Loucy (cell line): ENCODE measurements around the gene MINDY4.

Source experiments
- H2AFZ ChIP-seq: fragments of 200-600 bp; sonication (generic); 2 replicates; pipeline ENCODE4 v1.6.0; 2016; ENCODE audit warnings: antibody characterized with exemption, mild to moderate bottlenecking, low read length, moderate library complexity
- H3F3A ChIP-seq: fragments of 200-600 bp; 2 replicates; pipeline ENCODE4 v1.6.0; 2016; ENCODE audit warnings: antibody characterized with exemption, low read depth, mild to moderate bottlenecking
- H3K27me3 ChIP-seq: fragments of 200-600 bp; sonication (generic); 2 replicates; pipeline ENCODE4 v1.6.1; 2014; ENCODE audit warnings: low read length, mild to moderate bottlenecking; ENCODE audit not compliant: insufficient read depth, poor library complexity, severe bottlenecking
- H3K36me3 ChIP-seq: fragments of 200-600 bp; sonication (generic); 2 replicates; pipeline ENCODE4 v1.6.1; 2016; ENCODE audit warnings: low read length; ENCODE audit not compliant: insufficient read depth
- H3K4me1 ChIP-seq: fragments of 200-600 bp; sonication (generic); 2 replicates; pipeline ENCODE4 v1.5.1; 2014; ENCODE audit warnings: low read length, mild to moderate bottlenecking; ENCODE audit not compliant: insufficient read depth, poor library complexity, severe bottlenecking
- H3K4me2 ChIP-seq: fragments of 200-600 bp; sonication (generic); 2 replicates; pipeline ENCODE4 v1.6.0; 2014; ENCODE audit warnings: antibody characterized with exemption, low read length, low read depth, mild to moderate bottlenecking; ENCODE audit not compliant: poor library complexity, severe bottlenecking
- H3K4me3 ChIP-seq: fragments of 200-600 bp; sonication (generic); 2 replicates; pipeline ENCODE4 v1.5.1; 2014; ENCODE audit warnings: low read length, mild to moderate bottlenecking, mixed read lengths; ENCODE audit not compliant: poor library complexity, severe bottlenecking
- H3K79me2 ChIP-seq: fragments of 200-600 bp; sonication (generic); 2 replicates; pipeline ENCODE4 v1.6.1; 2014; ENCODE audit warnings: low read length; ENCODE audit not compliant: insufficient read depth
- H3K9ac ChIP-seq: fragments of 200-600 bp; sonication (generic); 2 replicates; pipeline ENCODE4 v1.6.0; 2014; ENCODE audit warnings: mild to moderate bottlenecking, low read depth, low read length, moderate library complexity; ENCODE audit not compliant: poor library complexity, severe bottlenecking
- H3K9me2 ChIP-seq: fragments of 200-600 bp; sonication (generic); replicated peaks from 2 replicates; pipeline ENCODE4 v1.6.1; 2016; ENCODE audit warnings: low read depth, low read length, mixed read lengths
- H3K9me3 ChIP-seq: fragments of 200-600 bp; sonication (generic); 2 replicates; pipeline ENCODE4 v1.6.1; 2014; ENCODE audit warnings: mild to moderate bottlenecking, antibody characterized with exemption, low read length, low read depth; ENCODE audit not compliant: insufficient read depth
- H4K20me1 ChIP-seq: fragments of 200-600 bp; sonication (generic); 2 replicates; pipeline ENCODE4 v1.6.0; 2014; ENCODE audit warnings: antibody characterized with exemption, low read length, mild to moderate bottlenecking; ENCODE audit not compliant: insufficient read depth, poor library complexity, severe bottlenecking
- EZH2phosphoT487 ChIP-seq: fragments of 200-600 bp; IDR thresholded peaks from 2 replicates; pipeline ENCODE4 v1.6.1; 2018; ENCODE audit warnings: antibody characterized with exemption, mild to moderate bottlenecking, moderate library complexity, borderline replicate concordance
- TF ChIP-seq, protein P1 (sequence below): fragments of 200-600 bp; sonication (generic); conservative IDR thresholded peaks from 2 replicates; pipeline ENCODE4 v1.5.1; 2014; ENCODE audit warnings: mild to moderate bottlenecking, antibody characterized with exemption, low read length

MINDY4 gene

DNA sequence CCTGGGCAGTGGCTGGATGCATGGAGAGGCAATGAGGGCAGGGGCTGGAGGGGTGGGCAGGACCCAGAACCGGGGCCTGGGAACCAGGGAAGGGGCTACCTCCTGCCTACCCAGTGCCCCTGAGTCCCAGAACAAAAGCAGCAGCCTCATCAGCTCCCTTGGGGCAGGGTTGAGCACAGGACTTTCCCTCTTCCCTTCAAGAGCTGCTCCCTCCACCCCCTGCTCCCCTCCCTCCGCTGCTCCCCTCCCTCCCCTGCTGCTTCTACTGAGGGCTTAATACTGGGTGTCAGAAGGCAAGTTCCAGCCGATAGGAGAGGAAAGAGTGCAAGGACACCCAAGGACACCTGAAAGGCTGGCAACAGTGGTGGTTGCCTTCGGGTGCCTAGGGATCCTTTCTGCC lies 47.4 kb upstream of the MINDY4 start:
- Histone ChIP-seq H4K20me1 (no peaks in the 10 kb centered on the region), H3K36me3 (no peaks in the 10 kb centered on the region), H3K9ac (no peak overlapping the region), H3K9me3 (0 out of 2 replicates have a peak, but pooled peaks cover 3% of the 10 kb centered on the region), H3K4me3 (no peak overlapping the region), H3F3A (no peaks in the 10 kb centered on the region), H3K27me3 (no peaks in the 10 kb centered on the region), H3K79me2 (no peaks in the 10 kb centered on the region), H3K9me2 (no peaks in the 10 kb centered on the region), H3K4me1 (peaks cover 24% of the 10 kb centered on the region), H2AFZ (no peak overlapping the region), H3K4me2 (no peak overlapping the region)
- no peak for TF ChIP-seq EZH2phosphoT487
- TF ChIP-seq, protein P1, sequence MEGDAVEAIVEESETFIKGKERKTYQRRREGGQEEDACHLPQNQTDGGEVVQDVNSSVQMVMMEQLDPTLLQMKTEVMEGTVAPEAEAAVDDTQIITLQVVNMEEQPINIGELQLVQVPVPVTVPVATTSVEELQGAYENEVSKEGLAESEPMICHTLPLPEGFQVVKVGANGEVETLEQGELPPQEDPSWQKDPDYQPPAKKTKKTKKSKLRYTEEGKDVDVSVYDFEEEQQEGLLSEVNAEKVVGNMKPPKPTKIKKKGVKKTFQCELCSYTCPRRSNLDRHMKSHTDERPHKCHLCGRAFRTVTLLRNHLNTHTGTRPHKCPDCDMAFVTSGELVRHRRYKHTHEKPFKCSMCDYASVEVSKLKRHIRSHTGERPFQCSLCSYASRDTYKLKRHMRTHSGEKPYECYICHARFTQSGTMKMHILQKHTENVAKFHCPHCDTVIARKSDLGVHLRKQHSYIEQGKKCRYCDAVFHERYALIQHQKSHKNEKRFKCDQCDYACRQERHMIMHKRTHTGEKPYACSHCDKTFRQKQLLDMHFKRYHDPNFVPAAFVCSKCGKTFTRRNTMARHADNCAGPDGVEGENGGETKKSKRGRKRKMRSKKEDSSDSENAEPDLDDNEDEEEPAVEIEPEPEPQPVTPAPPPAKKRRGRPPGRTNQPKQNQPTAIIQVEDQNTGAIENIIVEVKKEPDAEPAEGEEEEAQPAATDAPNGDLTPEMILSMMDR: no peak

DNA sequence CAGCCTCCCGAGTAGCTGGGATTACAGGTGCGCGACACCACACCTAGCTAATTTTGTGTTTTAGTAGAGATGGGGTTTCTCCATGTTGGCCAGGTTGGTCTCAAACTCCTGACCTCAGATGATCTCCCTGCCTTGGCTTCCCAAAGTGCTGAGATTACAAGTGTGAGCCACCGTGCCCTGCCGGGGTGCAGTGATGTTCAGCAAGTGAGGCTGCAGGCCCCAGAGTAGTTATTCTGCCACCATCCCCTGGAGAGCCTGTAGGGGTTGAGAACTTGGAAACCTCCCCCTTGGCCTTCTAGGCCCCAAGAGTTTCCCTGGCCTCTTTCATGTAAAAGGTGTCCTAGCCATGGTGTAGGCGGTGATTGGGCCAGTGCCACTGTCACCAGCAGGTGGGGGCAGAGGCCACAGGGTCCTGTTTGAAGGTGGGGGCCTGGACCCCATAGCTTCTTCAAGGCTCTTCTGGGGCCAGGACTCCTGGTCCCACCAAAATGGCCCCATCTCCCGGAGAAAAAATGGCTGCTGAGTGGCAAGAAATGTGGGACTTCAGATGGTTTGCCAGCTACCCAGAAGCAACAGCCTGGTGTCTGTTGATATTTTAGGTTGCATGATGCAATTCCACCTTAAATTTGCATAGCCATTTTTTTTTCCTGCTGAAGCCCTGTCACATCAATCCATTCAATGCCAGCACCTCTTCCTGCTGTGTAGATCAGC lies 44.8 kb upstream of the MINDY4 start:
- Histone ChIP-seq H3K4me1 (peaks cover 30% of the 10 kb centered on the region), H4K20me1 (no peaks in the 10 kb centered on the region), H3K36me3 (no peaks in the 10 kb centered on the region), H3F3A (no peaks in the 10 kb centered on the region), H3K9ac (peak overlapping the region; percentile 64), H3K9me2 (no peaks in the 10 kb centered on the region), H3K4me3 (peak overlapping the region; percentile 67), H3K27me3 (no peaks in the 10 kb centered on the region), H3K4me2 (peak overlapping the region; percentile 81), H3K9me3 (no peaks in the 10 kb centered on the region), H2AFZ (peak overlapping the region; percentile 96; the same call in 1 of the 2 replicates), H3K79me2 (no peaks in the 10 kb centered on the region)
- TF ChIP-seq, protein P1: peak; percentile 23; the same call in 1 of the 2 replicates
- TF ChIP-seq EZH2phosphoT487: no peak

DNA sequence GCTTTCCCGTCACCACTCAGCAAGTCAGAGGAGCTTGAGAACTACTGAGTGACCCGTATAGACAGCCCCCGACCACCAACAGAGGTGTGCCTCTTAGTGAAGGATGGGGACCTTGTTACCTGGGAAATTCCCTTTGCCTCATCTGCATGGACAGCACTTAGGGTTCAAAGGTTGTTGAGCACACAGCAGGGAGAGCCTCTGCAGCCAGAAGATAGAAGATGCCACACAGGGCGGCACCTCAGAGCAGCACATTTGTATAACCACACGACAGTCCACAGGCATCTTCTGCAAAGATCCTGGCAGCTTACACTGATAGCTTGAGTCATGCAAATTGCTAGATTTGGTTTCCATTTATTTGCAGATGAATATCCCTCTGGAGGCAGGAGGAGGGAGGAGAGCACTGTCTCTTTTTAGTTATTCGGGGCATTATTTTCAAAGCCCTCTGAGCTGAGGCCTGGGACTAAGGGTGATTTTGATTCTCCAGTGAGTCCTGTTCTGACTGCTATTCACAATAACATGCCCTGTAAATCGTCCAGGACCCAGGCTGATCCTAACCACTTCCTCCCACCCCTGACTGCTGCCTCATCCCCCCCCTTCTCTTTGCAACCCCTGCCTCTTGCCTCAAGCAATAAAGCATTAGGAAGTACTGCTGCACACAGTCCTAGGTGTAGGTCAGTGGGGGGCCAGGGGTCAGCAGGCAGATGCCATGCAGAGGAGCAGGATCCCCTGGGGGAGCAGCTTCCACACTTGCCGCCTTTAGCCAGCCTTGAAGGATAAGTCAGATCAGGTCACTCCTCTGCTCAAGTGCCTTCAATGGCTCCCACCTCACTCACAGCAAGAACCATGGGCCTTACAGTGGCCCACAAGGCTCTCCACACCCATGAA lies 43.9 kb upstream of the MINDY4 start:
- Histone ChIP-seq H3K79me2 (no peaks in the 10 kb centered on the region), H3K36me3 (no peaks in the 10 kb centered on the region), H3K4me3 (peak overlapping the region; percentile 67), H3K27me3 (no peaks in the 10 kb centered on the region), H2AFZ (peak overlapping the region; percentile 96), H3K4me2 (peak overlapping the region; percentile 81), H3K9me2 (no peaks in the 10 kb centered on the region), H3K4me1 (peaks cover 31% of the 10 kb centered on the region), H3K9me3 (no peaks in the 10 kb centered on the region), H3F3A (no peaks in the 10 kb centered on the region), H4K20me1 (no peaks in the 10 kb centered on the region), H3K9ac (peak overlapping the region; percentile 64)
- no peak for TF ChIP-seq EZH2phosphoT487
- TF ChIP-seq, protein P1: no peak
